ENCODE measurements around the gene CDCA7.
A peak's percentile ranks its signal among the peaks of the same experiment; 100 is the strongest.
"Not testable (repeated sequence)": the region's sequence is repeated elsewhere in the genome, so short reads cannot be mapped to it uniquely, and the experiment has no call there.

The CDCA7 gene

DNA sequence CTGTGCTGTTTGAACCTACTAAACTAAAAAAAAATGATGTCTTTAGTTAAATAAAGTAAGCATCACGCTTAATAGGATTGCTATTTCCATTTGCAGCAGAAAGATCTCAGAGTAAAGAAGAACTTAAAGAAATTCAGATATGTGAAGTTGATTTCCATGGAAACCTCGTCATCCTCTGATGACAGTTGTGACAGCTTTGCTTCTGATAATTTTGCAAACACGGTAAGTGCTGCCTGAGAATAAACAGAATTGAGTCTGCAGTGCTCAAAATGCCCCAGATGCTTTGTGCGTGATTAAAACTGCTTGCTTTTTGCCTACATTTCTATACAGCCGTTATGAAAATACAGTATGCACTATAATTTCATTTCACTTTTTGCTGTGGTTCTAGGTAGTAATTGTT is 3.9 kb downstream of the CDCA7 start:
- no peak for DNase-seq (ENCODE audit: low read depth, low spot score)

DNA sequence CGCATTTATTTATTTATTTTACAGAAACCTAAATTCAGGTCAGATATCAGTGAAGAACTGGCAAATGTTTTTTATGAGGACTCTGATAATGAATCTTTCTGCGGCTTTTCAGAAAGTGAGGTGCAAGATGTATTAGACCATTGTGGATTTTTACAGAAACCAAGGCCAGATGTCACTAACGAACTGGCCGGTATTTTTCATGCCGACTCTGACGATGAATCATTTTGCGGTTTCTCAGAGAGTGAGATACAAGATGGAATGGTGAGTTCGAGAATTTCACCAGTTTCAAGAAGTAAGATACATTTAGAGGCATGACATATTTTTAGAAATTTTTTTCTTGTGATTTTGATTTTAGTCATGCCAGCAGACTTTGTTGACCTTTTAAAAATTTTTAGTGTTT is 4.6 kb downstream of the CDCA7 start:
- DNase-seq (ENCODE audit: low read depth, low spot score), result no peak

DNA sequence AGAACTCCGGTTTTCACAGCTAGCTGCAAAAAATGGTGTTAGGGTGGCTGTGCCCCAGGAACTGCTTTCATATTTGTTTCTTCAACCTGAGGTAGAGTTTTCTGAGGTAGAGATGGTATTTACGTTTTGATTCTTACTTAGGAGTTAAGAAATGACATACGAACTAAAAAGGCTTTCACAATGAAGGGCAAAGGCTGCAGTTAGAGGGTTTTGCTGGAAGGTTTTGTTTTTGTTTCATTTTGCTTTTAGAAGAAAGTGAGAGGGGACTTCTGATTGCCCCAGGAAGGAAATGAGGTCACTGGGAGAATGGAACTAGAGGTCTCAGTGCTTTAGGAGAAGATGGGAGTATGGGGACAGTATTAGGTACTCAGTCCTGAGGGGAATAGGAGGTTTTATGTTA is 15.5 kb downstream of the CDCA7 start:
- DNase-seq (ENCODE audit: low read depth, low spot score), result no peak

DNA sequence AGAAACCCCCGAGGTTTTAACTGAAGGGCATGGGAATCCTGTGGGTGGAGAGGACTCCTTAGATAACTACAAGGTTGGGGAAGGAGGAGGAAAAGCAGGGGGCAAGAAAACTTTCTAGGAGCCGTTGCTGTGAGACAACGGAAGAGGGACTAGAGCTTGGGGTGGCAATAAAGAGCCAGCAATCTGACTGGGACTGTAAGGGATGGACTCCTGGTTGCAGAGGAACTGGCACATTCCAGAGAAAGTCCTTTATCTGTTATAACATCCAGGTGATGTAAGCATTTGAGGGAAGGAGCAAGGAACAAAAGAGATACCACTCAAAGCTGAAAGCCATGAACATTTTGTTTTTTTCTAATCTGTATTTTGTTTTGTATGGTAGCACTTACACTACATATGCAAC is 16.4 kb downstream of the CDCA7 start:
- DNase-seq (ENCODE audit: low read depth, low spot score), result no peak

DNA sequence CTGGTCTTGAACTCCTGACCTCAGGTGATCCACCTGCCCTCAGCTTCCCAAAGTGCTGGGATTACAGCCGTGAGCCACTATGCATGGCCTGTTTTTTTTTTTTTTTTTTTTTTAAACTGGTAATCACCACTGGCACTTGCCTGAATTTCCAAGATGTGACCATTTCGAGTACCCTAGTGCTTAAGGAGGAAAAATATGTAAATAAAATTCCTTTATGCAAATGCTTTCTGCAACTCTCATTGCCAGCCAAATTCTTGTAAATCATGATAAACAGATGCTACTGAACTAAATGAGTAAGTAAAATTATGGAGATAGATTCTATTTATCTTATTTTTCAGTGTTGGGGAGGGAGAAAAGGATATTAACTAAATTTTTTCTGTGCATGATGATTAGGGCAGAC is 18.6 kb downstream of the CDCA7 start:
- DNase-seq (ENCODE audit: low read depth, low spot score), result no peak

DNA sequence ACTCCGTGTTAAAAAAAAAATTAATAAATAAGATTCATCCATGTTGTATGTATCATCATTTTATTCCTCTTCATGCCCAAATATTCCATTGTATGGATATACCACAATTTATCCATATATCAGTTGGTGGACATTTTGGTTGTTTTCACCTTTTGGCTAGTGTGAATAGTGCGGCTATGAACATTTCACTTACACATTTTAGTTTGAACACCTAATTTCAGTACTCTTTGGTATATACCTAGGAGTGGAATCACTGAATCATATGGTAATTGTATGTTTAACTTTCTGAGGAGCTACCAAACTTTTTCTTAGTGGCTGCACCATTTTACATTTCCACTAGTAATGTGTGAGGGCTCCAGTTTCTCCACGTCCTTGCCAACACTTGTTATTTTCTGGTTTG is 20.0 kb downstream of the CDCA7 start:
- DNase-seq (ENCODE audit: low read depth, low spot score), result no peak

DNA sequence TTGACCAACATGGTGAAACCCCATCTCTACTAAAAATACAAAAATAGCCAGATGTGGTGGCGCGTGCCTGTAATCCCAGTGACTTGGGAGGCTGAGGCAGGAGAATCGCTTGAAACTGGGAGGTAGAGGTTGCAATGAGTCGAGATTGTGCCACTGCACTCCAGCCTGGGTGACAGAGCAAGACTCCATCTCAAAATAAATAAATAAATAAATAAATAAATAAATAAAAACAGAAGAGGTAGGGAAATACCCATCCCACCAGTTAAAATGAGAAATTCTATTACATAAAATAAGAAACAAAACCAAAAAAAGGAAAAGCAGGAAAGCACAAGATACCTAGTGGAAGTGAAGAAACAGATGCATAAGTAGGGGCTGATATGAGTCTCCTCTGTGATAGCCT is 30.9 kb downstream of the CDCA7 start:
- DNase-seq (ENCODE audit: low read depth, low spot score), result not testable (repeated sequence)

DNA sequence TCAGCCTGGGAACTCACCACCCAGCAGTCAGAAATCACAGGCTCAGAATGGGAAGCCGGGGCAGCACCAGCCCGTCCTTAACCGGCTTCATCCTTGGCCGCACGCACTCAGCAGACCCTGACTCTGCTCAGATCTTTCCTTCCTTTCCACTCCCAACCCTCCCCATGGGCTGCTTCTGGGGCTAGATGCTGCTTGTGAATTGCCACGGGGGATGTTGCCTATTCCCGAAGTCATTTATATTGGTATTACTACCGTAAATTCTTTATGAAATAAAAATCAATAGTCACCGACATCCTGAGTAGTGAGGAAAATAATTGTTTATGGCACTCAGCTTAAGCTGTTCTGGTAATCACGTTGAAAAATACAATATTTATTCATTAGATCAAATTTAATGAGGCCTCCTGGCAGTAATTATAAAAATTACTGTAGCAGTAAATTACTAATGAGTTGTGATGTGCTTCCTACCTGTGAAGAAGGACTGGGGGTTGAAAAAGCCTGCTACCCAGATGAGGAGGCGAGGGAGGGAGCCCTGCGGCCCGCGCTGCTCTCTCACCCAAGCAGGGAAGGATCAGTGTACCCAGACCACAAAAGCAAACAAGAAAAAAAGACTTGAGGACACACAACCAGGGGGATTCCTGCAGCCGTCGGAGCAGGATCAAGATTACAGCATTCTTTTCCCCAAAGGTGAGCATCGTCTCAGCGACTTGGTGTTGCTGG is 31.5 kb downstream of the CDCA7 start:
- no peak for DNase-seq (ENCODE audit: low read depth, low spot score)

DNA sequence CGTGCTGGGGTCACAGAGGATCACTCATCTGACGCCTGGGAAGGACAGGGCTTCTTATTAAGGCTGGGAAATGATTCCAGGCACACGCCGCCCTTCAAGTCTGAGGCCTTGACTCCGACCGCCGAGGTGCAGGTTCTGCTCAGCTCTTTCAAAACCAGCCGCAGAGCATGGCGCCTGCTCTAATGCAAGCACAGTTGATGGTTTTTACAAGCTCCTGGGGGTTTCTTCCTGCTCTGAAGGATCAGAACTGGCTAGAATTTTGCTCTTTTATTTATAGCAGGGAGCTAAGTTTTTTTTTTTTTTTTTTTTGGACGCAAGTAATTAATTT is 32.0 kb downstream of the CDCA7 start:
- peak; percentile 13 for DNase-seq (ENCODE audit: low read depth, low spot score)

DNA sequence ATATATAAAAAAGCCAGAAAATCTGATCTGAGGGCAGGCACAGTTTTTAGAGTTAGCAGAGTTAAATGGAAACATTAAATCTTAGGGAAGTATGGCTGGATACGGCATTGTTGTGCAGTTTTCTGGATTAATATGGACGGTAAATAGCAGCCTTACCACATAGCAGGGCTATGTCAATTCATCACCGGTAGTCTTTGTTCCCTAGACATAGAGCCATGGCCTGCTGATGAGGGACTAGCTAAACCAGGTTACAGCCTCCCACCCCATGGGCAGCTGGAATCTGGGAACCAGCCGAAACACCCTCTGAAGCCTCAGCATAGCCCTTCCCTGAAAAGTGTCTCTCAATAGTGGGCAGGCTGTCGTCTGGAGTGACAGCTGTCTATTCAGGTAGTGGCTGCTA is 32.4 kb downstream of the CDCA7 start:
- DNase-seq (ENCODE audit: low read depth, low spot score), result no peak

DNA sequence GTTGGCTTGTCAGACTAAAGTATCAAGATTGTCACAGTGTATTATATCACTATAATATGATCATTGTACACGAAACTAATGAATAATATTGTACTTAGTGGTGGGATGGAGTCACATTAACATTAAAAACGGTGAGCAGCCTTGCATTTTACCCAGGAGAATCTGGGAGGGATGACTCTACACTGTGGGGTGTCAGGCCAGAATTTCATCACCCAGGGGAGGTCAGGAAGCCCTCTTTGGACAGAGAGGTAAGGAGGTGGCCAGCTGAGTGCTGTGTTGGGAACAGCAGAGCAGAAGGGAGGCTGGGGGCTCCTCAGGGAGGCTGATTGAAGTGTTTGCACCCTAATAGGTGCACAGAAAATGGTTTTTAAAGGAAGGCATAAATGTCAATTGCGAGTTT is 33.0 kb downstream of the CDCA7 start:
- DNase-seq (ENCODE audit: low read depth, low spot score), result no peak

DNA sequence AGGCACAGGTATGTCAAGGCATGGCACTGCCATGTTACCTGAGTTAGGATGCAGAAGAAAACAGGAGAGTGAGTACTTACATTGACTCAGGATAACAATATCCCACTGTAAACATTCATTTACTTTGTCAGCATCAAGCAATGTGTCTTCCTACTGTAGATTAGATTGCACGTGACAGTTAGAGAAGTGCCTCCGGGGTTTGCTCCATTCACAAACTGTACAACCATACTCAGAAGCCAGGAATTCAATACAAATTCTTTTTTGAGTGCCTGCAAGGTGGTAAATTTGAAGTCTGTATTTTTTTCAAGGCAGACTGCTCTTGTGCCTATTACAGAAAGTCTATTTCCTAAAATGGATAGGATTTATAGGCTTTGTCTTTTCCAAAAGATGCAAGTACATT is 34.1 kb downstream of the CDCA7 start:
- DNase-seq (ENCODE audit: low read depth, low spot score), result no peak

DNA sequence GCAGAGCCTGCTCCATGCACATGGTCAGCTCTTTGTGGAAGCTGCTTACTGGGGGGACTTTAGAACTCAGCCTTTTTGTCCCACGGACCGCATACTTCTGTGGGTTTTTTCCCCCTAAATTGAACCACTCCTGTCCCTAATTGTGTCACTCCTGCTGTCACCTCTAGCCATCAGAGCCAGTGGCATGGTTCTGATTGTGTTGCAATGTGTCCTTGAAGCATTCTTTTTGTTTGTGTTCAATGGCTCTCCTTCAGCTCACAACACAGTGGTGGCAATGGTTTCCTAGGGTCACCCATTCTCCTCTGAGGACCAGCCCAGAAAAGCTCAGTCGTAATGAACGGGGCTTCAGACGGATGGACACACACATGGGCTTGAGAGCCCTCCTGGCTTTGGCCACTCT is 35.4 kb downstream of the CDCA7 start:
- DNase-seq (ENCODE audit: low read depth, low spot score), result no peak

DNA sequence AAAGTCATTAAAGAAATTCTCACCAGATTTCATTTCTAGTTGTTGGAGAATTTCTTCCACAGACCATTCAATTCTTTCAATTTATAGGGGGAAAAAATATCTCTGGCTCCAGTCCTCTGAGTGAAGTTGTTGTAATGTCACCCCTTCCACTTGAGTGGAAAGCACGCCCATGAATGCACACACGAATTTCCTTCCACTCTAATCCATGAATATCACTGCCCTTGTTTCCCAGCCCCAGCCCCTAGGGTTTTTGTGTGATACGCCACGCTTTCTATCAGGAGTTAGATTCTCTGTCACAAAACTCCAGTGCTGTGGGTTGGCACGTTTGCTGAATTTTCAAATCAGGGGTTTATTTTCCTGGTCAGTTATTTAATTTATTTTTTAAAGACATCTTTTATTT is 38.1 kb downstream of the CDCA7 start:
- no peak for DNase-seq (ENCODE audit: low read depth, low spot score)

DNA sequence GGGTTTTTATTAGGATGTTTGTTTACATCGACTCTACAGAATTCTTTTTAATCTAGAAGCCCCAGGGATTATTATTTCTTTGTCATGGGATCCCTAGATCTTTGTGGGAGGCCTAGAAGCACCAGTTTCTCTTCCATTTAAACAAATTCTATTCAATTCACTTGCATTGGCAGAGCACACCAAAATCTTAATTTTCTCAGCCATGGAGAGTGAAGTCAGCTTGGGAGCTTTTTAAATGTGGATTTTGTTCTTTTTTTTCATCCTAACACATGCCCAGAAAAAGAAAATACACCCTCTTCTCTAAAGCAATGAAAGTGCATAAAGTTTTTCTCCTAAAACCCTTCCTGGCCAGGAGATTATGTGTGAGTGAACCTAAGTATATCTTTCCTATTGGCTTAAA is 38.5 kb downstream of the CDCA7 start:
- DNase-seq (ENCODE audit: low read depth, low spot score), result no peak

DNA sequence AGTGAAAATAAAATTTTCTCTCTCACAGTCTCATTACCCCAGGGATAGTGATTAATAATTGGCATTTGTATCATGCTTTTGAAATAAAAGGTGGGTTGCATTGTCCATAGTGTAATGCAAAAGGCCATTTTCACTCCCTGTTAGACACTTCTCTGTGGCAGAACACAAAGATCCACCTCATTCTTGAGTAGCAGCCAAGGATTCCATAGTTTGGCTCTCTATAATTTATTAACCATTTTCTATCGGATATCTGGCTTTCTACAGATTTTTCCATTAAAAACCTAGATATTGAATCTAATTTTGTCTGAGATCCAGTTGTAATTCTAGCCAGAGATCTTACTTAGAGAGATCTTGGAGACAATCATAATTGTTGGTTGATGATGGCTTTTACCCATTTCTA is 39.0 kb downstream of the CDCA7 start:
- no peak for DNase-seq (ENCODE audit: low read depth, low spot score)

DNA sequence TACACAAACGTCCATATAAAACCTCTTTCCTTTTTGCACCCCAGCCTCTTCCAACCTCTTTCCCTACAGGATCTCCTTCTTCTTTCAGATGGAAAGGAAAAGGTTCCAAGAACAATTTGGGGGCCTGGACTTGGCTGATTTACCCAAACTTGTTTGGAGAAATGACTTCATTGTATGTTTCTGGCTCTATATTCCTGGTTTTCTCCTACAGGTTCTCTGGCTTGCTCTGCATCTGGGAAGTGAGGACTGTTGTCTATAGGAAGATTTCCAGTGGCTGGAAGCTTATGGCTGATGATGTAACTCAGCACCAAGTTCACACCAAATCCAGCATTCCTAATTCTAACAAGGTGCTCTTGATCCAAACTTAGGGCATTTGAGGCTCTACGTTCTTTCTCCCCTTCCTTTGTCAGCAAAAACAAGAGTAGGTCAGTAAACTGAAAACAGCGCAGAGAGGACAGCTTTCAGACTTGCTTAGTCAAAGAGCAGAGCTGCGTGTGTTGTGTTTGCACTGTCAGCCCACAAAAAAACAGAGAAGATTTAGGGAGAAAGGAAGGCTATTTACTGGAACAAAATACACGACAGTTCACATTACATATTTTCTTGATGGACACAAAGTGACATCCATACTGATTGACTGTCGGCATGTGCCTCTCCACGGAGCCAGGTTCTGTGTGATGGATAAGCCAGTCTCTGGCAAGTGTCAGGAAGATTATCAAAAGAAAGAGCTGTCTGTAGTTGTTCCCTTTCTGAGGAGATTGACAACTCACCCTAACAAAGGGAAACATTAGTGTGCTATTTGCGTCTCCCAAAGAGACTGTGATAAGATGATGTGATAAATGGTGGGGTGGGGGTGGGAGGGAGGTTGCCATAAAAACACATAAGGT is 39.7 kb downstream of the CDCA7 start:
- peak; percentile 26 for DNase-seq (ENCODE audit: low read depth, low spot score)

DNA sequence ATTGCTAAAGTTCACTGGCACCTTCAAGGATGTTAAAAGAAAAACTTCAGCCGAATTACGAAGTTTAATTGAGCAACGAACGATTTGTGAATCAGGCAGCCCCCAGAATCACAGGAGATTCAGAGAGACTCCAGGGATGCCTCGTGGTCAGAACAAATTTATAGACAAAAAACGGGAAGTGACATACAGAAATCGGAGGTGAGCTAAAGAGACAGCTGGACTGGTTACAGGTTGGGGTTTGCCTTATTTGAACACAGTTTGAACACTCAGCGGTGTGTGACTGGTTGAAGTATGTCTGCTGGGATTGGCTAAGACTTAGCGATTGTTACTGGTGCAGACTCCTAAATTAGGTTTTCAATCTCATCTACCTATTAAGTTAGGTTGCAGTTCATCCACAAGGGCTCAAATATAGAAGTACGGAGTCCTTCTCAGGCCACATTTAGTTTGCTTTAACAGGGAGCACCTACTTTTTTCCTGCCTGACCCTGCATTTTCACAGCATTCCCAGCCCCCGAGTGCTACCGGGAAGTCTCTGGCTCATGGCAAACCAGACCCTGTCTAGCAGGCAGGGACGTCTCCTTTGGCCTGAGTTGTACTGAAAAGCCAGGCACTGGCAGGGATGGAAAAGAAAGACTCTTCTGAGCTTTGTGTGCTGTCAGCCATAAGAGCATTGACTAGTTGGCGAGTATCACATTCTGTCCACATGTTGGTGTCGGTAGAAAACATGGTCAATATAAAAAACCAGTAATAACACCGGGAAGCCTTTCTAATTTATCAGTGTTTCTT is 41.1 kb downstream of the CDCA7 start:
- DNase-seq (ENCODE audit: low read depth, low spot score), result peak; percentile 24

DNA sequence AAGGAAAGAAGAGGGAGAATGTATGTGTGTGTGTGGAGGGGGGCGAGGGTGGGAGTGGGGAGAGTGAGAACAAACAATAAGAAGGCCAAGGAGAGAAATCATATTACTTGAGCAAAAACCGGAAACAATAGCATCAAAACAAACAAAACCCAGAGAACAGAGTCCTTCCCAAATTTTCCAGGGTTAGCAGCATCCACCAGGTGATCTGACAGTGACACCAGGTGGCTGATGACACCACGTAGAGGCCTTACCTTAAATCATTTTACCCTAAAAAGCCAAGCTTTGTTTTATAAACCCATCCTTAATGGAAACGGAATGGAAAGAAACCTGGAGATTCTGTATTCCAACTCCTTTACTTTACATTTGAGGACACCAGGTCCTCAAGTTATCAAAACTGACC is 42.9 kb downstream of the CDCA7 start:
- DNase-seq (ENCODE audit: low read depth, low spot score), result no peak

DNA sequence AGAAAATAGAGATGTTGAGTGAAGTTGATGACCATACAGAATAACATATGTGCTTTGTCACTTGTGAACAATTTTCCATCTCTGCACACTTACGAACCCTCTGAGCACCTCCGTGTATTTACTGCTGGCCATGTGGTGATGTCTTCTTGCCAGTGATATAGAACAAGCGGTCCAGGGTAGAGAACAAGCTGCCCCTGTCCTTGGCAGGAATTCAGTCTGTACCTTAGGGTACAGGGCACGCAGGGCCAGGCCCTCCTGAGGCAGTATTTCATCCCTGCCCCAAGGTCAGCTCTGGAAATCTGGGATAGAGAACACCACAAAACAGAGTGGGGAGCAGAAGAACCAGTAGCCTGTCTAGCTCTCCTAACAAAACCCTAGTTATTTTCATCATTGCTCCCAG is 44.6 kb downstream of the CDCA7 start:
- DNase-seq (ENCODE audit: low read depth, low spot score), result no peak

DNA sequence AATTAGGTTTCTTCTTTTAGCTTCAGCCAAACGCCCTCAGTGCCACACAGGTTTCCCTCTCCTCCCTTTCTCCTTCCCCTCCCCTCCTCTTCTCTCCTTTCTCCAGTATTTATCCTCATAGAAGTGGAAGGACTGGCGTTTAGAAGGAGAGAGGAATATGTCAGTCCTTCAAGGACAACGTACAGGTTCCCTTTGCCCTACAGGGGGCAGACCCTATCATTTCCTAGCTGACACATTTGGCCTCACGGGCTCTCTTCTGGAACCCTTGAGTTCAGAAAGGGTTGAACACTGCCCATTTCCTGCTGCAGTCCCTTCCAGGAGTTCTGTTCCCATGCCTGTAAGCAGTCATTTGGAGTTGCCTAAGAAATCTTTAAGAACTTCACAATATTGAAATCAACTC is 46.1 kb downstream of the CDCA7 start:
- peak; percentile 48 for DNase-seq (ENCODE audit: low read depth, low spot score)

DNA sequence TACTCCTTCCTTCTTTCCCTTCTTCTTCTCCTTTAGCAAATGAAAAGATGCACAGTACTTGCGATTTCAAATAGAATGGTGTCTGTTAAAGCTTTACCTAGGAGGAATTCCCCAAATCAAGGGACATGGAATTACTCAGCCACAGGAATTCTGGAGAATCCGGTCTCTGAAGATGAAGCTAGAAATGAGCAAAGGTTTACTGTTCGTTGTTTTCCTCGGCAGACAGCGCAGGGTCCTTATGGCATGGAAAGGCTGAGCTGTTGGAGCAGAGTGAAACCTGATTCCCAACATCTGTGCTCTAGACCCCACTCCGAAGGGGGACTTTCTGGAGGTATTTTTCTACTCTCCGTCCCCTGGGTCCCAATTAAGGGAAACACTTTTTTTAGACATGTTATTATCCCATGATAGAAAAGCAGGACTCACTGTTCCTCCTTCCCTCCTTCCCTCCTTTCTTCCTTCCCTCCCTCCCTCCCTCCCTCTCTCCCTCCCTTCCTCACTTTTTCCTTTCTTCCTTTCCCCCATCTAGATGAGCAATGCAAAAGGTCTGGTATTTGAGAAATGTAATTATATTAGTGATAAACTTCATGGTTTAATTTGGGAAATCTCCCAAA is 47.1 kb downstream of the CDCA7 start:
- DNase-seq (ENCODE audit: low read depth, low spot score), result peak; percentile 33
